Vagina (tissue), 2 donors: ENCODE data around the gene EREG.

ENCODE experiments used
- POLR2AphosphoS5 ChIP-seq, 2 donors: sonication (generic); formaldehyde crosslinking; IDR thresholded peaks; one replicate each; pipeline ENCODE4 v1.9.0; 2017; ENCODE audit warnings: antibody characterized with exemption in 2 of 2, mild to moderate bottlenecking in 2 of 2, low read depth in 1 of 2; ENCODE audit not compliant: insufficient read depth in 1 of 2
- TF ChIP-seq, protein P1 (sequence below), 3 experiments: fragments of 450-650 bp in 2 of 3; fragments of 200-600 bp in 1 of 3; sonication (generic) in 1 of 3; IDR thresholded peaks; one replicate each; pipeline ENCODE4 v1.5.1; 2017 to 2019; ENCODE audit warnings: antibody characterized with exemption in 3 of 3, mild to moderate bottlenecking in 2 of 3, moderate library complexity in 2 of 3

DNA sequence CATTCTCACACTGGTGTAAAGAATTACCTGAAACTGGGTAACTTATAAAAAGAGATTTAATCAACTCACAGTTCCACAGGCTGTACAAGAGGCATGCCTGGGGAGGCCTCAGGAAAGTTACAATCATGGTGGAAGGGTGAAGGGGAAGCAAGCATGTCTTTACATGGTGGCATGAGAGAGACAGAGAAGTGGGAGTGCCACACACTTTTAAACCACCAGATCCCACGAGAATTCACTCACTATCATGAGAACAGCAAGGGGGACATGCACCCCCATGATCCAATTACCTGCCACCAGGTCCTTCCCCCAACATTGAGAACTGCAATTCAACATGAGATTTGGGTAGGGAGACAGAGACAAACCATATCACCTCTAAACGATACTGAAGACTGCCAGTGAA is 33.7 kb upstream of the EREG start:
- TF ChIP-seq, protein P1, sequence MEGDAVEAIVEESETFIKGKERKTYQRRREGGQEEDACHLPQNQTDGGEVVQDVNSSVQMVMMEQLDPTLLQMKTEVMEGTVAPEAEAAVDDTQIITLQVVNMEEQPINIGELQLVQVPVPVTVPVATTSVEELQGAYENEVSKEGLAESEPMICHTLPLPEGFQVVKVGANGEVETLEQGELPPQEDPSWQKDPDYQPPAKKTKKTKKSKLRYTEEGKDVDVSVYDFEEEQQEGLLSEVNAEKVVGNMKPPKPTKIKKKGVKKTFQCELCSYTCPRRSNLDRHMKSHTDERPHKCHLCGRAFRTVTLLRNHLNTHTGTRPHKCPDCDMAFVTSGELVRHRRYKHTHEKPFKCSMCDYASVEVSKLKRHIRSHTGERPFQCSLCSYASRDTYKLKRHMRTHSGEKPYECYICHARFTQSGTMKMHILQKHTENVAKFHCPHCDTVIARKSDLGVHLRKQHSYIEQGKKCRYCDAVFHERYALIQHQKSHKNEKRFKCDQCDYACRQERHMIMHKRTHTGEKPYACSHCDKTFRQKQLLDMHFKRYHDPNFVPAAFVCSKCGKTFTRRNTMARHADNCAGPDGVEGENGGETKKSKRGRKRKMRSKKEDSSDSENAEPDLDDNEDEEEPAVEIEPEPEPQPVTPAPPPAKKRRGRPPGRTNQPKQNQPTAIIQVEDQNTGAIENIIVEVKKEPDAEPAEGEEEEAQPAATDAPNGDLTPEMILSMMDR (IDR thresholded peaks at IDR 0.05) = no peak
- TF ChIP-seq POLR2AphosphoS5 (IDR thresholded peaks at IDR 0.05; ENCODE audit: insufficient read depth in 1 of 2, low read depth in 1 of 2) = no peak
